ENCODE results near the gene BHLHE23.

GRCh38 chr20:62986257-62986800 lies 20.4 kb downstream of the BHLHE23 start:
- TF ChIP-seq CTCF (IDR thresholded peaks at IDR 0.05) = no peak
- TF ChIP-seq POLR2A (IDR thresholded peaks at IDR 0.05) = no peak

Data from heart left ventricle (tissue), 13 donors.